ENCODE measurements around the gene GPX3. TPM values are rescaled to one million over a fixed set of nuclear protein-coding genes. Genes with fewer than 3 reads are reported as not detected.

GPX3 gene
- total and polyA plus RNA-seq, 2 of the 13 experiments (the other 11 are each of a cell fraction or from before 2014, with no cell fraction given) = 33.8 to 1,892 TPM

DNA sequence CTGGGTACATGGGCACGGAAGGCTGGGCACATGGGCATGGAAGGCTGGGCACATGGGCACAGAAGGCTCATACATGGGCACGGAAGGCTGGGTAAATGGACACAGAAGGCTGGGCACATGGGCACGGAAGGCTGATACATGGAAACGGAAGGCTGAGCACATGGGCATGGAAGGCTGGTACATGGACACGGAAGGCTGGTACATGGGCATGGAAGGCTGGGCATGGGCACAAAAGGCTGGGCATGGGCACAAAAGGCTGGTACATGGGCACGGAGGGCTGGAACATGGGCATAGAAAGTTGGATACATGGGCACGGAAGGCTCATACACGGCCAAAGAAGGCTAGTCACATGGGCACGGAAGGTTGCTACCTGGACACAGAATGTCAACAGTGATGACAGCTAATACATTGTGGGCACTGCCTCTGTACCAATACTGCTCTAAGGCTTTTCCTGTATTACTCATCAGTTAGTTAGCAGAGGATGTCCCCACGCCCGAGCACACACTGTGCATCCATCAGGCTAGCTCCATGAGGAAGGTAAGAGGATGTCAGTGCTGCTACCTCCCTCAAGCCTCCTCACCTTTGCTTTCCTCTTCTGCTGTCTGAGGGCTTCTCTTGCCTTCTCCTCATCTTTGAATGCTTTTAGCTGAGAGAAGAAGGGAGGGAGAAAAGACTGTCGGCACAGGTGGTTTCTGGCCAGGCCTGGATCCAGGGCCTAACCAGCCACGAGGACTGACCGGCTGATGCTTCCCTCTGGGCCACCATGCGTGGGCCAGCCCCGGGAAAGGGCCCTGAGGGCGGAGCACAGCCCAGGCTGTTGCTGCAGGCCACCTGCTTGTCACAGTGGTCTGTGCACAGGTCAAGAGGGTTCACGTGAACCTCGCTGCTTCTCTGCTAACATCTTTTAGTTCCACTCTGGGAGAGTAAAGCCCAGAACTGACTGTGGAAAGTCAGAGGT lies 14.3 kb downstream of the GPX3 start:
- ChIA-PET POLR2A (interaction anchor here (1.5 kb wide), 1 partner anchor 14 kb away, joined by 3 read pairs; the partner anchor contains the start of gene GPX3), CTCF (ENCODE audit: low intra/inter-chr PET ratio, low total read pairs) (no interaction called here)
- peaks cover 20% of the 10 kb centered on the region for H3K4me1 ChIP-seq (ENCODE audit: insufficient read depth, low read length)
- no peak overlapping the region for H3K4me2 ChIP-seq (ENCODE audit: low read depth, low read length)
- no peaks in the 10 kb centered on the region for H3K79me2 ChIP-seq (ENCODE audit: insufficient read depth, low read length)
- H3K27me3 ChIP-seq (ENCODE audit: control insufficient read depth in 1 of 2, insufficient read depth in 2 of 2, low read length in 2 of 2) = no peaks in the 10 kb centered on the region
- DNase-seq (ENCODE audit: low spot score) (no peak), ATAC-seq (no peak), FAIRE-seq (no peak)
- intact Hi-C loops (cut with micrococcal nuclease; ENCODE audit: unreplicated experiment) (no loop called here), in situ Hi-C loops (cut with HindIII; ENCODE audit: extremely low pct_ligation_motif_present, low pct_unique_long_range_greater_than_20kb) (no loop called here)
- H3K36me3 ChIP-seq (replicated peaks in 1 of 2; ENCODE audit: control insufficient read depth in 1 of 2, insufficient read depth in 2 of 2, low read length in 2 of 2) = peaks cover 47 to 88% of the 10 kb centered on the region in 2 experiments
- no peaks in the 10 kb centered on the region for H4K20me1 ChIP-seq (ENCODE audit: insufficient read depth, low read length)
- H3K9ac ChIP-seq (ENCODE audit: insufficient read depth, low read depth, low read length) = no peak overlapping the region
- no peak overlapping the region for H2AFZ ChIP-seq (ENCODE audit: low read length)
- WGBS (ENCODE audit: low lambda C conversion rate) = 95% methylated on average over 17 of the region's 19 CpGs
- H3K9me3 ChIP-seq (ENCODE audit: low read length) = no peaks in the 10 kb centered on the region
- no peak overlapping the region for H3K27ac ChIP-seq (ENCODE audit: extremely low read length, insufficient read depth, low read length)
- no TSS peak for BruUV-seq (replicated peaks)
- H3K4me3 ChIP-seq (replicated peaks in 1 of 3; ENCODE audit: insufficient read depth in 1 of 3, low read depth in 2 of 3, low read length in 3 of 3) = no peak overlapping the region
- TF ChIP-seq, protein P1, sequence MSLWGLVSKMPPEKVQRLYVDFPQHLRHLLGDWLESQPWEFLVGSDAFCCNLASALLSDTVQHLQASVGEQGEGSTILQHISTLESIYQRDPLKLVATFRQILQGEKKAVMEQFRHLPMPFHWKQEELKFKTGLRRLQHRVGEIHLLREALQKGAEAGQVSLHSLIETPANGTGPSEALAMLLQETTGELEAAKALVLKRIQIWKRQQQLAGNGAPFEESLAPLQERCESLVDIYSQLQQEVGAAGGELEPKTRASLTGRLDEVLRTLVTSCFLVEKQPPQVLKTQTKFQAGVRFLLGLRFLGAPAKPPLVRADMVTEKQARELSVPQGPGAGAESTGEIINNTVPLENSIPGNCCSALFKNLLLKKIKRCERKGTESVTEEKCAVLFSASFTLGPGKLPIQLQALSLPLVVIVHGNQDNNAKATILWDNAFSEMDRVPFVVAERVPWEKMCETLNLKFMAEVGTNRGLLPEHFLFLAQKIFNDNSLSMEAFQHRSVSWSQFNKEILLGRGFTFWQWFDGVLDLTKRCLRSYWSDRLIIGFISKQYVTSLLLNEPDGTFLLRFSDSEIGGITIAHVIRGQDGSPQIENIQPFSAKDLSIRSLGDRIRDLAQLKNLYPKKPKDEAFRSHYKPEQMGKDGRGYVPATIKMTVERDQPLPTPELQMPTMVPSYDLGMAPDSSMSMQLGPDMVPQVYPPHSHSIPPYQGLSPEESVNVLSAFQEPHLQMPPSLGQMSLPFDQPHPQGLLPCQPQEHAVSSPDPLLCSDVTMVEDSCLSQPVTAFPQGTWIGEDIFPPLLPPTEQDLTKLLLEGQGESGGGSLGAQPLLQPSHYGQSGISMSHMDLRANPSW (CRISPR knock-in tag; IDR thresholded peaks at IDR 0.05; ENCODE audit: borderline replicate concordance) = no peak
- TF ChIP-seq, protein P2, sequence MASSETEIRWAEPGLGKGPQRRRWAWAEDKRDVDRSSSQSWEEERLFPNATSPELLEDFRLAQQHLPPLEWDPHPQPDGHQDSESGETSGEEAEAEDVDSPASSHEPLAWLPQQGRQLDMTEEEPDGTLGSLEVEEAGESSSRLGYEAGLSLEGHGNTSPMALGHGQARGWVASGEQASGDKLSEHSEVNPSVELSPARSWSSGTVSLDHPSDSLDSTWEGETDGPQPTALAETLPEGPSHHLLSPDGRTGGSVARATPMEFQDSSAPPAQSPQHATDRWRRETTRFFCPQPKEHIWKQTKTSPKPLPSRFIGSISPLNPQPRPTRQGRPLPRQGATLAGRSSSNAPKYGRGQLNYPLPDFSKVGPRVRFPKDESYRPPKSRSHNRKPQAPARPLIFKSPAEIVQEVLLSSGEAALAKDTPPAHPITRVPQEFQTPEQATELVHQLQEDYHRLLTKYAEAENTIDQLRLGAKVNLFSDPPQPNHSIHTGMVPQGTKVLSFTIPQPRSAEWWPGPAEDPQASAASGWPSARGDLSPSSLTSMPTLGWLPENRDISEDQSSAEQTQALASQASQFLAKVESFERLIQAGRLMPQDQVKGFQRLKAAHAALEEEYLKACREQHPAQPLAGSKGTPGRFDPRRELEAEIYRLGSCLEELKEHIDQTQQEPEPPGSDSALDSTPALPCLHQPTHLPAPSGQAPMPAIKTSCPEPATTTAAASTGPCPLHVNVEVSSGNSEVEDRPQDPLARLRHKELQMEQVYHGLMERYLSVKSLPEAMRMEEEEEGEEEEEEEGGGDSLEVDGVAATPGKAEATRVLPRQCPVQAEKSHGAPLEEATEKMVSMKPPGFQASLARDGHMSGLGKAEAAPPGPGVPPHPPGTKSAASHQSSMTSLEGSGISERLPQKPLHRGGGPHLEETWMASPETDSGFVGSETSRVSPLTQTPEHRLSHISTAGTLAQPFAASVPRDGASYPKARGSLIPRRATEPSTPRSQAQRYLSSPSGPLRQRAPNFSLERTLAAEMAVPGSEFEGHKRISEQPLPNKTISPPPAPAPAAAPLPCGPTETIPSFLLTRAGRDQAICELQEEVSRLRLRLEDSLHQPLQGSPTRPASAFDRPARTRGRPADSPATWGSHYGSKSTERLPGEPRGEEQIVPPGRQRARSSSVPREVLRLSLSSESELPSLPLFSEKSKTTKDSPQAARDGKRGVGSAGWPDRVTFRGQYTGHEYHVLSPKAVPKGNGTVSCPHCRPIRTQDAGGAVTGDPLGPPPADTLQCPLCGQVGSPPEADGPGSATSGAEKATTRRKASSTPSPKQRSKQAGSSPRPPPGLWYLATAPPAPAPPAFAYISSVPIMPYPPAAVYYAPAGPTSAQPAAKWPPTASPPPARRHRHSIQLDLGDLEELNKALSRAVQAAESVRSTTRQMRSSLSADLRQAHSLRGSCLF (CRISPR knock-in tag; IDR thresholded peaks at IDR 0.05; ENCODE audit: borderline replicate concordance) = no peak
- no peak for TF ChIP-seq NR2F6 (IDR thresholded peaks at IDR 0.05)
- TF ChIP-seq NR2F6 (CRISPR knock-in tag; IDR thresholded peaks at IDR 0.05) = no peak
- TF ChIP-seq DMAP1 (CRISPR knock-in tag; IDR thresholded peaks at IDR 0.05) = no peak
- TF ChIP-seq ZNF564 (CRISPR knock-in tag; IDR thresholded peaks at IDR 0.05) = no peak
- TF ChIP-seq, protein P3, sequence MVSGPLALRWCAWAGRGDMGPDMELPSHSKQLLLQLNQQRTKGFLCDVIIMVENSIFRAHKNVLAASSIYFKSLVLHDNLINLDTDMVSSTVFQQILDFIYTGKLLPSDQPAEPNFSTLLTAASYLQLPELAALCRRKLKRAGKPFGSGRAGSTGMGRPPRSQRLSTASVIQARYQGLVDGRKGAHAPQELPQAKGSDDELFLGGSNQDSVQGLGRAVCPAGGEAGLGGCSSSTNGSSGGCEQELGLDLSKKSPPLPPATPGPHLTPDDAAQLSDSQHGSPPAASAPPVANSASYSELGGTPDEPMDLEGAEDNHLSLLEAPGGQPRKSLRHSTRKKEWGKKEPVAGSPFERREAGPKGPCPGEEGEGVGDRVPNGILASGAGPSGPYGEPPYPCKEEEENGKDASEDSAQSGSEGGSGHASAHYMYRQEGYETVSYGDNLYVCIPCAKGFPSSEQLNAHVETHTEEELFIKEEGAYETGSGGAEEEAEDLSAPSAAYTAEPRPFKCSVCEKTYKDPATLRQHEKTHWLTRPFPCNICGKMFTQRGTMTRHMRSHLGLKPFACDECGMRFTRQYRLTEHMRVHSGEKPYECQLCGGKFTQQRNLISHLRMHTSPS (CRISPR knock-in tag; IDR thresholded peaks at IDR 0.05; ENCODE audit: low read depth) = 0 out of 2 replicates have a peak, but pooled peaks have one; percentile 34
- TF ChIP-seq, protein P4, sequence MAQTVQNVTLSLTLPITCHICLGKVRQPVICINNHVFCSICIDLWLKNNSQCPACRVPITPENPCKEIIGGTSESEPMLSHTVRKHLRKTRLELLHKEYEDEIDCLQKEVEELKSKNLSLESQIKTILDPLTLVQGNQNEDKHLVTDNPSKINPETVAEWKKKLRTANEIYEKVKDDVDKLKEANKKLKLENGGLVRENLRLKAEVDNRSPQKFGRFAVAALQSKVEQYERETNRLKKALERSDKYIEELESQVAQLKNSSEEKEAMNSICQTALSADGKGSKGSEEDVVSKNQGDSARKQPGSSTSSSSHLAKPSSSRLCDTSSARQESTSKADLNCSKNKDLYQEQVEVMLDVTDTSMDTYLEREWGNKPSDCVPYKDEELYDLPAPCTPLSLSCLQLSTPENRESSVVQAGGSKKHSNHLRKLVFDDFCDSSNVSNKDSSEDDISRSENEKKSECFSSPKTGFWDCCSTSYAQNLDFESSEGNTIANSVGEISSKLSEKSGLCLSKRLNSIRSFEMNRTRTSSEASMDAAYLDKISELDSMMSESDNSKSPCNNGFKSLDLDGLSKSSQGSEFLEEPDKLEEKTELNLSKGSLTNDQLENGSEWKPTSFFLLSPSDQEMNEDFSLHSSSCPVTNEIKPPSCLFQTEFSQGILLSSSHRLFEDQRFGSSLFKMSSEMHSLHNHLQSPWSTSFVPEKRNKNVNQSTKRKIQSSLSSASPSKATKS (CRISPR knock-in tag; IDR thresholded peaks at IDR 0.05) = no peak
- TF ChIP-seq ZNF557 (CRISPR knock-in tag; IDR thresholded peaks at IDR 0.05) = no peak
- no peak for TF ChIP-seq SOX13 (IDR thresholded peaks at IDR 0.05)
- no peak for TF ChIP-seq SOX13 (CRISPR knock-in tag; conservative IDR thresholded peaks at IDR 0.05 in 1 of 2, IDR thresholded peaks at IDR 0.05 in 1 of 2)
